Stimulated activated CD8-positive, alpha-beta memory T cell treated with anti-CD3 and anti-CD28 coated beads, Interleukin-2, amount 100 ng/mL, for 48 hours (primary cell): Measurements from ENCODE around the gene SLC16A13.
"Not testable (repeated sequence)": the region's sequence is repeated elsewhere in the genome, so short reads cannot be mapped to it uniquely, and the experiment has no call there.

Experiments
- DNase-seq, 2 donors: peaks; one replicate each; pipeline ENCODE4 v3.0.0-alpha.2; 2020; ENCODE audit warnings: low read depth in 2 of 2

Gene SLC16A13, protein sequence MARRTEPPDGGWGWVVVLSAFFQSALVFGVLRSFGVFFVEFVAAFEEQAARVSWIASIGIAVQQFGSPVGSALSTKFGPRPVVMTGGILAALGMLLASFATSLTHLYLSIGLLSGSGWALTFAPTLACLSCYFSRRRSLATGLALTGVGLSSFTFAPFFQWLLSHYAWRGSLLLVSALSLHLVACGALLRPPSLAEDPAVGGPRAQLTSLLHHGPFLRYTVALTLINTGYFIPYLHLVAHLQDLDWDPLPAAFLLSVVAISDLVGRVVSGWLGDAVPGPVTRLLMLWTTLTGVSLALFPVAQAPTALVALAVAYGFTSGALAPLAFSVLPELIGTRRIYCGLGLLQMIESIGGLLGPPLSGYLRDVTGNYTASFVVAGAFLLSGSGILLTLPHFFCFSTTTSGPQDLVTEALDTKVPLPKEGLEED

DNA sequence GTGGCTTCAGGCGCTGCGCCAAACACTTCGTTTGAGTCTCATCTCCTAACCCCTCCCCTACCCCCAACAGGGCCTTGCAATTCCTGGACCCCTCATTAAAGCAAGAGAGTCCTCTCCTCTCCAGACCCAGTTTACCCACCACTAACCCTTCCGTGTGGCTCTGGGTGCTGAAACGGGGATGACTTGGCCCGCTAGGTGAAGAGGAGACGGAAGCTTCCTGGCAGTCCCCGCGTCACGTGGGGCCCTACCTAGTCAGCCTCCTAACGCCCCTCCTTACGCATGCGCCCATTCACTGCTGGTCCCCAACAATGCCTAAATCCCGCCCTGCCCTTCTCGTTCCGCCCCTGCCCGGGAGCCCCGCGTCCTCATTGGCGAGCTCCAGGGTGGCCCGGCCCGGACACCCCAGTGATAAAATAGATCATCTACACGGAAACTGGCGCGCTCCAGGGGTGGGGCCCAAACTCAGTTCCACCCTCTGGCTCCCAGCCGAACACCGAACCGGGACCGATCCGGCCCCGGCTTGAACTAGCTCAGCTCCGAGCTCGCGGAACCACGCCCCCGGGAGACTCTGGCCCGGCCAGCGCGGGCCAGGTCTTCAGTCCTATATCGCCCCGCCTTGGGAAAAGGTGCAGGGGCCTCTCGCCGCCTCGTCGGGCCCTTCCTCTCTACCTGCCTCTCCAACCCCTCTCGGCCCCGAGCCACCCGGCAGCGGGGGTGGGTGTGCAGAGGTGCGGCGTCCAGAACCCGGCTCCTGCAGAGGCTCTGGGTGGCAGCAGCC, at the start of gene SLC16A13:
SLC16A13 (plus strand) TSS at position 425 of the 778 bp plus-strand sequence. CDS start 368 bp downstream, outside the sequence.
- DNase-seq, result peak; percentile 96 to 98

DNA sequence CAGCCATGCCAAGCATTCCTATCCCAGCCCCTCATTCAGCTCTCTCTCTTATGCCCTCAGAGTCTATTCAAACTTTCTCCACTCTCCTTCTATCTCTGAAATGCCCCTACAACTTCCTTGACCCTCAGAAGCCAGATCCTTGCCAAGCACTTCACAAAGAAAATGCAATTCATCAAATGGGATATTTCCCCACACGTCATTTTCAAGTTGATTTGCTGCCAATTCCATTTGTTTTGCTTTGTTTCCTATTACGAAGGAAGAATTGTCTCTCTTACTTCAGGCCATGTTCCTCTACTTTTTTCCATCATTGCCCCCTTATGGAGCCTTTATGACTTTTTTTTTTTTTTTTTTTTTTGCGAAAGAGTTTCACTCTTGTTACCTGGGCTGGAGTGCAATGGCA, 49.1 kb upstream of the SLC16A13 start:
- no peak for DNase-seq

DNA sequence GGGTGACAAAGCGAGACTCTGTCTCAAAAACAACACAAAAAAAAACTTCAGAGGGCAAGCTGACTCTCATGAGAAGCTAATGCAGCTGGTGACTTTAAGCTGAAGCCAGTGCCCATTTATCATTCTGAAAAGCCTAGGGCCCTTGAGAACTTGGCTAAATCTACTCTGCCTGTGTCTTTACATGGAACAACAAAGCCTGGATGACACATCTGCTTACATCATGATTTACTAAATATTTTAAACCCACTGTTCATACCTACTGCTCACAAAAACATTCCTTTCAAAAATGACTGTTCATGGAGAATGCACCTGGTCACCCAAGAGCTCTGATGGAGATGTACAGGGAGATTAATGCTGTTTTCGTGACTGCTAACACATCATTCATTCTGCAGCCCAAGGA, 46.0 kb upstream of the SLC16A13 start:
- no peak for DNase-seq

DNA sequence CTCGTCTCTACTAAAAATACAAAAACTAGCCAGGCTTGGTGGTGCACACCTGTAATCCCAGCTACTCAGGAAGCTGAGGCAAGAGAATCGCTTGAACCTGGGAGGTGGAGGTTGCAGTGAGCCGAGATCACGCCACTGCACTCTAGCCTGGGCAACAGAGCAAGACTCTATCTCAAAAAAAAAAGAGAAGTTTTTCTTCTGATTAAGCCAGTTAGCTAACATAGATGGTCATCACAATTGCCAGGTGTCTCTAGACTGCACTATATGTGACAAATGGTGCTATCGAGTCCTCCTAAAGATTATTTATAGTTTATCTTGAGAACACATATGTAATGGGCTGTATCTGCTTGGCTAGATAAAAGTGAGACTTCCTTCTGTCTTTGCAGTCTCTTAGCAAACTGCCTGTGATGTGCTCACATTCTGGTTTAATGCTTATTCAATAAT, 42.2 kb upstream of the SLC16A13 start:
- DNase-seq, result not testable (repeated sequence)

DNA sequence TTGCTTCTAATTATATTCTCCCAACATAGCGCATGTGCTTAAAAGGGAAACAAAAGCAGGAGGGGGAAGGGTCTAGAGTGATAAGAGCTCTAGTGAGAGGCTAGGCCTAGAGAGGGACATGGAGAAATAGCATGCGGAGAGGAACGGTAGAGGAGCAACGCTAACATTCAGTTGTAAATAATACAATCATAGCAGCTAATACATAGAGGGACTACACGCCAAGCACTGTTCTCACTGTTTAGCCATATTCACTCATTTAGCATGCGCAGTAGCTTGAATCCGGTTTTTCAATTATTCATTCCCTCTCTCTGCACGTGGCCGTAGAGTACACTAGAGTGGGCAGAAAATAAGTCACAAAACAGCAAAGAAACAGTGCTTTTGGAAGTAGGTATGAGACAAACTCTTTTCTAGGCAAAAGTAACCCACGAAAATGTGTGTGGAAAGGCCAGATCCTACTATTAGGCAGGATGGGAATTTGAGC, 41.7 kb upstream of the SLC16A13 start:
- no peak for DNase-seq

DNA sequence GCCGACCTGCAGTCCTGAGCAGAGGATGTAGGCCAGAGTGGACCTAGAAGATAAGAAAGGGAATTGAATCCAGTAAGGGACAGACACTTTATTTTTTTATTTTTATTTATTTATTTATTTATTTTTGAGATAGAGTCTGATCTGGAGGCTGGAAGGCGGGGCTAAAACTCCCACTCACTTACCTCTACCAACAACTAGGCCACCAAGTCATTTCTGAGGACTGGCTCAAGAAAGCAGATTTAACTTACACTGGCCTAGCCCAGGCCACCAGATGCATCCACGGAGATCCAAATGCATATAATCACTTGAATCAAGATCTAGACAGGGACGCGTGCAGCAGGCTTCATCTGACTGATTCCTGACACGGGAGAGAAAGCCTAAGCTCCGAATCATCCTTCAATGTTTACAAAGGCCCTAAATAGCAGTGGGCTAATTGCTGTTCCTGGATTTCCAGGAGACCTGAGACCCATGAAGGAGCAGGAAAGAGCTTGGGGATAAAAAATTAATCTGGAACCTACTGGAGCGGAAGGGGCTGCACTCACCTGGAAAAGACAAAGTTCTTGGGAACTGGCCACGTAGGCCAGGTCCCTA, 41.1 kb upstream of the SLC16A13 start:
- no peak for DNase-seq

DNA sequence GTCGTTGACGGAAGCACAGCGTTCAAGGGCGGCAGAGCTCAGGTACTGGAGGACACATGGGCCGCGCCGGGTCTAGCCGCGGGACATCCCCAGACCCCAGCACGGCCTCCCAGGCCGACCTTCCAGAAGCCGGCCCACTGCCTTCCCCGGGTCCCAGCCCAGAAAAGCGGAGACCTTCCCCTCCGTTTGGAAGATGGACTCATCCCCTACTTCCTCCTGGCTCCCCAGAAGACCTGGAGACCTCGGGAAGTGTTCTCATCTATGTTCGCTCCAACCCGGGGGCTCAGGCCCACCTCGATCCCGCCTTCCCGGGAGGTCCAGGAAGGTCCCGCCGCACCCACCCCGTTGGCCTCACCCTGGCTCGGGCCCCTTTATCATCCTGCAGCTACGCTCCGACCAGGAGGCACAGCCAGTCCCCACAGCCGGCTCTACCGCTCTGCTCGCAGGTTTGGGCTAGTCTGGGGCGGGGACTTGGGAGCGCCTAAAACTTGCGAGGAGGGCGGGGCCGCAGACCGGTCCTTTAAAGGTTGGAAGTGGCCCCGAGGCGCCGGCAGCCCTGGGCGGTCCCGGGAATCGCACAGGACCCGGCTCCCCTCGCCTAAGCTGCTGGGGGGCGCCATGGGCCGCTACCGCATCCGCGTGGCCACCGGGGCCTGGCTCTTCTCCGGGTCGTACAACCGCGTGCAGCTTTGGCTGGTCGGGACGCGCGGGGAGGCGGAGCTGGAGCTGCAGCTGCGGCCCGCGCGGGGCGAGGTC, 40.1 kb upstream of the SLC16A13 start, which contains the start of gene ALOX12:
ALOX12 (plus strand) TSS at position 550 of the 756 bp plus-strand sequence; CDS start at position 619, 69 bp downstream.
- DNase-seq, result no peak

DNA sequence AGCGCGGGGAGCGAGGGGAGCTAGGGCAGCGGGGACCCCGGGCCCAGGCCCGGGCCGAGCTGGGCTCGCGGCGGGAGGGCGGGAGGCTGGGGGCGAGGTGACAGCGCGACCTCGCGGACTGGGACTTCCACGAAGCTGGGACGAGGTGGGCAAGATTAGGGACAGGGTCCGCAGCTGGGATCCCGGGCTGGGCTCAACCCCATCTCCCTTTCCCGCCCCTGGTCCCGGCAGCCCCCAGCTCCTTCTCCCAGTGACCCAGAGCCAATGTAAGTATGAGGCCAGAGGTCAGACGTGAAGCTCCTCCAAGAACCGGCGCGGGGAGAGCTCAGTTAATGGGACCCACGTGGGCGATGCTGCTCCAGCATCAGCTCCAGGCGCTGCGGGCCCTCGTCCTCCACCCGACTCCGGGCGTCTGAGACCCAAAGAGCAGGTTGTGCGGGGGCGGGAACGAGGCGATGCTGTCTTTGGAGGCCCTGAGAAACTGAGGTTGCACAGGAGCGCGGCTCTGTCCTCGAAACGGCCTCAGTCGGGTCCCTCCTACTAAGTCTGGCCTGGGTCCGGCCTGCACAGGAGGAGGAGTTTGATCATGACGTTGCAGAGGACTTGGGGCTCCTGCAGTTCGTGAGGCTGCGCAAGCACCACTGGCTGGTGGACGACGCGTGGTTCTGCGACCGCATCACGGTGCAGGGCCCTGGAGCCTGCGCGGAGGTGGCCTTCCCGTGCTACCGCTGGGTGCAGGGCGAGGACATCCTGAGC, 39.4 kb upstream of the SLC16A13 start:
- DNase-seq, result no peak

DNA sequence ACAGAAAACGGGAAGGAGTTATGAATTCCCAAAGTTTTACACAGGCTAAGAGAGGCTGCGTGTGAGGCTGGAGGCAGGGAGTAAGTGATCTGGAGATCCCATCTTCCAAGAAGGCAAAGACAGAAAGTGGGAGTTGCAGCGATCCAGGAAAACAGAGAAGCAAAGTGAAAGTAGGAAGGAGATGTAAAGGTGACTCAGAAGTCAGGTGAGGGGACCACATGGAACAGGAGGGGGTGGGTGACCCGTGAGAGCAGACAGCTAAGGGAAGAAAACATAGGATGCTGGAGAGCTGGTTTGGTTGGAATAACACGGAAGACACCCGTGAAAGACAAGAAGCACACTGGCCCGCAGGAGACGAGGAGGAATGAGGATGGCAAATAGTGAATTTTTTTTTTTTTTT, 38.6 kb upstream of the SLC16A13 start:
- no peak for DNase-seq

DNA sequence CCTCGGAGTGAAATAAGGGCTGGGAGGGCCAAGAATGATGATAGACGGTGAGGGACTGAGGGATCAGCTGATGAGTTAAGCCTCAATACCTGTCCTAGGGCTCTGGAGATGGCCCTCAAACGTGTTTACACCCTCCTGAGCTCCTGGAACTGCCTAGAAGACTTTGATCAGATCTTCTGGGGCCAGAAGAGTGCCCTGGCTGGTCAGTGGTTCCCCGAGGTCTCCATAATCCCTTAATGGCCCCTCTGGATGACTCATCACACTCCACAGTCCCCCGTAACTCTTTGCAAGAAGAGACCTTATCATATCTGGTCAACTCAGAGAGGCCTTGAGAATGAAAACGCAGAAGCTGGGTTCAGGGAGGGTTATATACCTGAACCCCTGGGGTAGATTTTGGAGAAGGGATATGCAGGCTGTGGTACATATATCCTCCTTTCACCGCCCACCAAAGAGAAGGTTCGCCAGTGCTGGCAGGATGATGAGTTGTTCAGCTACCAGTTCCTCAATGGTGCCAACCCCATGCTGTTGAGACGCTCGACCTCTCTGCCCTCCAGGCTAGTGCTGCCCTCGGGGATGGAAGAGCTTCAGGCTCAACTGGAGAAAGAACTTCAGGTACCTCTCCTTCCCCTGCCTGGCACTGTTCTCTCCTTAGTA, 36.8 kb upstream of the SLC16A13 start:
- no peak for DNase-seq

DNA sequence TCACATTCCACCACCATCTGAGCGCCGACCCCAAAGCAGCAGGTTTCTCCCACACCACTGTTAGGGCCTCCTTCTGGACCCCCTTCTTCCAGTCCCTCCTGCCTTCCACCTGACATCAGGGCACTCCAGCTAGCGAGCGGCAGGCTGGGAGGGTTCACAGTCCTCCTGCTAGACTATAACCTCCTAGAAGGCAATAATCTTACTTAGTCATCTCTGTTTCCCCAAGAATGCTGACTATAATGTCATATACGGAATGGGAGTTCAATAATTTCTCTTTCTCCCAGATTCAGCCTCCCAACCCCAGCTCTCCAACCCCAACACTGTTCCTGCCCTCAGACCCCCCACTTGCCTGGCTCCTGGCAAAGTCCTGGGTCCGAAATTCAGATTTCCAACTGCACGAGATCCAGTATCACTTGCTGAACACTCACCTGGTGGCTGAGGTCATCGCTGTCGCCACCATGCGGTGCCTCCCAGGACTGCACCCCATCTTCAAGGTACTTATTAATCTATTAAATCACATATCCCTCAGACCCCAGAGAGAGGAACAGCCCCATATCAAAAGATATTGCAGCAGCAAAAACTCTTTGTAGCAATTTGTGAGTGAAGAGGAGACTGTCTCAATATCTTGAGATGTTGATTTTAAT, 34.4 kb upstream of the SLC16A13 start:
- DNase-seq, result peak in 1 of 2 donors; percentile 49

DNA sequence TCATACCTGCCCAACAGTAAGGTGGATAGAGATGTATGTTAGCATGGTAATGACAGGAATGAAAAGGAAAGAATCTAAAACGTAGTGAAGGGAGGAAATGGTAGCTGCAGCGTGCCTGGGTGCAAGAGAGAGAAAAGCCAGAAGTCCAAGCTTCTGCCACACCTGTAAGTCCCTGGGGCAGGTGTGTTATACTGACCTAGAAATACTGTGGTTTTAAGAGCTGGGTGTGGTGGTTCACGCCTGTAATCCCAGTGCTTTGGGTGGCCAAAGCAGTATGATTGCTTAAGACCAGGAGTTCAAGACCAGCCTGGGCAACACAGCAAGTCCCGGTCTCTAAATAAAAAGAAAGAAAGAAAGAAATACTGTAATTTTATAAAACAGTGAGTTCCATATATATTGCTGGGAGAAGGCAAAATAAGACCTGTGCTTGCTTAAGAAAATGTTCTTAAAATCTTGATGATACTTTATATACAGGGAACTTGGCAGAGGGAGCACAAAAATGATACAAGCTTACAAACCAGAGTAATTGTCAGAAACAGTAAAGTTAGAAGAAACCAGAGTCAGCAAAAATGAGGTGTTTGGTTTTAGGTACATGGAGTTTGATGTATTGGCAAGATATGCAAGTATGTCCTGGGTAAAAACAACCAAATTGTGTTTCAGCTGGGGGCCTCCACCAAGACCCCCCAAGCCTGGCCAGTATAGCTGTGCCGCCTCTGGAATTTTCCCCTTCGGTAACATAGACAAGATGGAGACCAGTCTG, 33.3 kb upstream of the SLC16A13 start:
- DNase-seq, result no peak

DNA sequence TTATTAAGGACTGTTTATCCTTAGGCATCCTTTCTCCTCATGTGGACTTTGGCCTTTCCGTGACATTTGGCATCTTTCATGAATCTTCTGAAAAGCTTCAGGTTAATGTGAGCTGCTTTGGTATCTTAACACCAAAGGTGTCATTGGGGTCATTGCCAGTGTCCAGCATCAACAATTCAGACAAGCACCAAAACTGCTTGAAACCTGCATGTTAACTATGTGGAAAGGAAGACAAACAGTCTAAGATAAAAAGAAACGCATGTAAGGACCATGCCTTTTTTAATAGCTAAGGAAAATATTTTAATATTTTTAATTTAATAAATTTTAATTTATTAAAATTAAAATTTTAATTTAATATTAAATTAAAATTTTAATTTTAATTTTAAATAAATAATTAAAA, 32.1 kb upstream of the SLC16A13 start:
- no peak for DNase-seq

DNA sequence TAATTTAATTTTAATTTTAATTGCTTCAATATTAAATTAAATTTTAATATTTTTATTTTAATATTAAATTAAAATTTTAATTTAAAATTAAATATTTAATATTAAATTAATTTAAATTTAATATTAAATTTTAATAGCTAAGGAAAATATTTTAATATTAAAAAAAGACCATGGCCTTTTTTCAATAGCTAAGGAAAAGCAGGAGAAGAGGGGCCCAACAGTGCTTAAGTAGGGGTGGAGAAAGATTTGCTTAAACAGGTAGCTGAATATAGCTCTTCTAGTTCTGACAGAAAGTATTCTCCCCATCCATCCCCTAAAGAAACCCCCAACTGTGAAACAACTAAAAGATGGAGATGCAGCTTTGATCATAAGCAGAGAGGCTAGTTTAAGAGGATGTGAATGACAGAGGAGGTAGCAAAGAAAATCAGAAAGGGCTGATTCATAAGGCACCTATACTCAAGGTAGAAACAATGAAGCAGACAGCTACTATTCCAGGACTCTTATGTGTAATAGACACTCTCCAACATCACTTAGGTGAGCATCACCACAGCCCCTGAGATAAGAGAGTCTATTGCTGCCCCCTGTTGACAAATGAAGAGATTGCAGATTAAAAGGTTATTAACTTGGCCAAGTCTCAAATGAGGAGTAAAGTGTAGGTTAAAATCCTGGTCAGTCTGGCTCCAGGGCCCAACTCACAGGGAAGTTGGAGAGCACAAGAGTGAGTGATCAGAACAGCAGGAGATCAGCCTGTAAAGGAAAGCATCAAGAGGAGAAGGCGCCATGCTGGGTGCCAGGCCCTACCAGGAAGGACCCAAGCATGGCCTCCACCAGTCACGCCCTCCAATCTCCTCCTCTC, 31.2 kb upstream of the SLC16A13 start:
- no peak for DNase-seq

DNA sequence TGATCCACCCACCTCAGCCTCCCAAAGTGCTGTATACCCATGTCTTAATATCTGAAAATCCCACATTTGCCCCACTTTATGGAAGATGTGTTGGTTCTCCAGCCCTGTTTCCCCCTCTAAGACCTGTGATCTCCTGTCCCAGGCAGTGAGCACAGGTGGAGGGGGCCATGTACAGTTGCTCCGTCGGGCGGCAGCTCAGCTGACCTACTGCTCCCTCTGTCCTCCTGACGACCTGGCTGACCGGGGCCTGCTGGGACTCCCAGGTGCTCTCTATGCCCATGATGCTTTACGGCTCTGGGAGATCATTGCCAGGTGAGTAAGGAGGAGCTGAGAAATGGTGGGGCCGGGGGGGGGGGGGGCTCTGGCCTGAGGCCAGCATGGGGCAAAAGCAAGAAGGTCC, 30.1 kb upstream of the SLC16A13 start:
- no peak for DNase-seq

DNA sequence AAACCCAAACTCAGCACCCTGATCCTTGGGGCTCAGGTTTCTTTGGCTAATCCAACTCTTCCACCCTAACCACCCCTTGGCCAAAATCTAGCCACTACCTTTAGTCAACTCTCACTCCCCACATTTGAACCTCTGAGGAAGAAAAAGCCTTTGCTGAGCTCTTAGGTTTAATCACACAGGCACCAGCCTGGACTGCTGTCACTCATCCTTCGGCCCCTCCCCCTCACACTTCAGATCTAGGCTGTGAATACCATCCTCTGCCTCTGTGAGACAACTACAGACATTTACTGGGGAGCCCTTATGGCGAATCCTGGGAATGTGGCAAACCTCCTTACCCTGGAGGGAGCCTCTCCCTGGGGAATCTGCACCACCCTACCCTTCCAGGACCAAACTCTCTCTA, 28.7 kb upstream of the SLC16A13 start:
- DNase-seq, result no peak

DNA sequence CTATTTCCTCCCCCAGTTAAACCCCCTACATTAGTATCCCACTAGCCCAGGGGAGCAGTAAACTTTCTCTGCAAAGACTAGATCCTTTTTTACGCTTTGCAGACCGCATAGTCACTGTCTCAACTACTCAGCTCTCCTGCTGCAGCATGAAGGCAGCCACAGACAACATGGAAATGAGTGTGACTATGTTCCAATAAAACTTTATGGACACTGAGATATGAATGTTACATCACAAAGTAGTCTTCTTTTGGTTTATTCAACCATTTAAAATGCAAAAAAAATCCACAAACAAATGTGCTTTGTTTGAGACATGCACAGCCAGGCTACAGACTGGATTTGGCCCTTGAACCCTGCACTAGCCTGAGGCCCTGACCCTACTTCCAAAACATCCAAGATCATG, 25.3 kb upstream of the SLC16A13 start:
- DNase-seq, result no peak

DNA sequence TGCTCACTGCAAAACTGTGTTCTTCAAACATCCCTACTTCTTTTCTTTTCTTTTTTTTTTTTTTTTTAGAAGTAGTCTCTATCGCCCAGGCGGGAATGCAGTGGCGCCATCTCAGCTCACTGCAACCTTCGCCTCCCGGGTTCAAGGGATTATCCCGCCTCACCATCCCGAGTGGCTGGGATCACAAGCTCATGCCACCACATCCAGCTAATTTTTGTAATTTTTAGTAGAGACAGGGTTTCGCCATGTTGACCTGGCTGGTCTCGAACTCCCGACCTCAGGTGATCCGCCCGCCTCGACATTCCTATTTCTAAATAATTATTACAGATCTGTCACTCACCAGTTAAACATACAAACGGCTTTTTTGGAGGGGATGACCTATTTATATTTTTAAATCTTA, 24.4 kb upstream of the SLC16A13 start:
- no peak for DNase-seq
